GM12875 (cell line): Measurements from ENCODE around the gene SCRG1.

ENCODE experiments used
- H3K4me3 ChIP-seq: one replicate; pipeline ENCODE4 v1.5.1; 2011; ENCODE audit warnings: low read depth, low read length, control low read depth
- TF ChIP-seq, protein P1 (sequence below): IDR thresholded peaks from 2 replicates; pipeline ENCODE4 v1.5.1; 2011; ENCODE audit warnings: low read depth, mild to moderate bottlenecking, control low read depth, inconsistent platforms, low read length, moderate library complexity, borderline replicate concordance; ENCODE audit not compliant: insufficient read depth

The SCRG1 gene

GRCh38 chr4:173398779-173399415 lies at the start of gene SCRG1:
Gene SCRG1 (minus strand): TSS chr4:173399116. CDS start chr4:173391414, 7,702 bp downstream.
- TF ChIP-seq, protein P1, sequence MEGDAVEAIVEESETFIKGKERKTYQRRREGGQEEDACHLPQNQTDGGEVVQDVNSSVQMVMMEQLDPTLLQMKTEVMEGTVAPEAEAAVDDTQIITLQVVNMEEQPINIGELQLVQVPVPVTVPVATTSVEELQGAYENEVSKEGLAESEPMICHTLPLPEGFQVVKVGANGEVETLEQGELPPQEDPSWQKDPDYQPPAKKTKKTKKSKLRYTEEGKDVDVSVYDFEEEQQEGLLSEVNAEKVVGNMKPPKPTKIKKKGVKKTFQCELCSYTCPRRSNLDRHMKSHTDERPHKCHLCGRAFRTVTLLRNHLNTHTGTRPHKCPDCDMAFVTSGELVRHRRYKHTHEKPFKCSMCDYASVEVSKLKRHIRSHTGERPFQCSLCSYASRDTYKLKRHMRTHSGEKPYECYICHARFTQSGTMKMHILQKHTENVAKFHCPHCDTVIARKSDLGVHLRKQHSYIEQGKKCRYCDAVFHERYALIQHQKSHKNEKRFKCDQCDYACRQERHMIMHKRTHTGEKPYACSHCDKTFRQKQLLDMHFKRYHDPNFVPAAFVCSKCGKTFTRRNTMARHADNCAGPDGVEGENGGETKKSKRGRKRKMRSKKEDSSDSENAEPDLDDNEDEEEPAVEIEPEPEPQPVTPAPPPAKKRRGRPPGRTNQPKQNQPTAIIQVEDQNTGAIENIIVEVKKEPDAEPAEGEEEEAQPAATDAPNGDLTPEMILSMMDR, result no peak
- no peak within 1 kb of the TSS for H3K4me3 ChIP-seq

DNA sequence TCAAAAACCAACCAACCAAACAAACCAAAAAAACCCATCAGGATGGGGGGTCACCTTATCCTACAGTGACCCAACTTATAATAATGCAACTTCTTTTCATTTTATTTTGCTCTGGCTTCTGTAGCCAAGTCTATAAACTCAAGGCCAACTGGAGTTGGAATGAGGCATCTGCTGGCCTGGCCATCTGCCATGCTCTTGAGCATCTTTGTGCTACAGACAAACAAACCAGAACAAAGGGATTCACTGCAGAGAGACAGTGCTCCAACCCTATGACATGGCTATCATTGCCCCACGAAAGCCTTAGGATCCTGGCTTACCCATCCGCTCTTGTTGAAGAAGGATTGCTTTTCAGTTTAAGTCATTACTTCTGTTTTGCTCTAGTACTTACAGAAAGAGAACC lies 49.2 kb upstream of the SCRG1 start:
- TF ChIP-seq, protein P1, result no peak
- H3K4me3 ChIP-seq, result no peak overlapping the region

- H3K4me3 ChIP-seq, result no peak overlapping the region
- TF ChIP-seq, protein P1, result no peak
These were observed 47.5 kb upstream of the SCRG1 start for GRCh38 chr4:173446416-173446815.

DNA sequence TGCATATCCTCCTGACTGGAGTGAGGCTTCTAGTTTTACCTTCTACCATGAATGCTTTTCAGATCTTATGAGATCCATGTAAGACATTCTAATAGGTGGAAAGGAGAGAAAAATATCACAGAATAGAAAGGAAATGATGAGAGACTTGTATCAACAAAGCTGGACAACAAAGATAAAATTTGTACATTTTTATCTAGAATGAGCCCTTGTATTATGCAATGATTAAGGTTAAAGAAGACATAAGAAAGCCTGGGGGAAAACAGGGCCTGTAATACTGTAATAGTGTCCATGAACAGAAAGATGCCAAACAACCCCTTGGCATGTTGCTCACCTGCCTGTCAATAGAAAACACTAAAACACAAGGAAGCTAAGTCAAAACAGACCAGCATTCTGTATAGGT lies 44.2 kb upstream of the SCRG1 start:
- TF ChIP-seq, protein P1, result no peak
- H3K4me3 ChIP-seq, result no peak overlapping the region

- TF ChIP-seq, protein P1, result no peak
- H3K4me3 ChIP-seq, result no peak overlapping the region
These were observed 43.5 kb upstream of the SCRG1 start for GRCh38 chr4:173442223-173442932.

DNA sequence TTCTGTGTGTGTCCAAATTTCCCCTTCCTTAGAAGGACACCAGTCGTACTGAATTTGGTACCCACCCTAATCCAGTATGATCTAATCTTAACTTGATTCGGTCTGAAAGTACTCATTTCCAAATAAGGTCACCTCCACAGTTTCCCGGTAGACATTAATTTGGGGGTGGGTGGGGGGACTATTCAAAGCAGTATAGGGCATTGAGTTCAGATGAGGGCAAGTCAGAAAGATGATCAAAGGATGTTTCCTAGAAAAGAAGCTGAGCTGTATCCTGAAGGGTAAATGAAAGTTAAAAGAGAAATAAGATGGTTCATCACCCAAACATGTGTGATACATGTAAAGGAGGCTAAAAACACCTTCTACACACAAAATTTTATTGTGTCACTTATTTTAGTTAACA lies 42.0 kb upstream of the SCRG1 start:
- H3K4me3 ChIP-seq, result no peak overlapping the region

GRCh38 chr4:173436771-173437265 lies 37.9 kb upstream of the SCRG1 start:
- TF ChIP-seq, protein P1, result no peak
- no peak overlapping the region for H3K4me3 ChIP-seq

More for the DNA sequence above, 42.0 kb upstream of the SCRG1 start:
- TF ChIP-seq, protein P1, result no peak
